HCT116 (cell line): Measurements from ENCODE around the gene MYO16.

Source experiments
- CEBPB ChIP-seq: IDR thresholded peaks from 2 replicates; pipeline ENCODE4 v1.6.1; 2012; ENCODE audit warnings: low read depth
- EZH2 ChIP-seq: fragments of 200-600 bp; sonication (generic); IDR thresholded peaks from 2 replicates; pipeline ENCODE4 v1.6.1; 2017; ENCODE audit warnings: antibody characterized with exemption, mixed run types
- EZH2phosphoT487 ChIP-seq: fragments of 200-600 bp; IDR thresholded peaks from 2 replicates; pipeline ENCODE4 v1.6.1; 2018; ENCODE audit warnings: antibody characterized with exemption, borderline replicate concordance
- POLR2A ChIP-seq: IDR thresholded peaks from 2 replicates; pipeline ENCODE4 v1.7.0; 2011; ENCODE audit warnings: borderline replicate concordance; ENCODE audit not compliant: insufficient read depth, insufficient read length; ENCODE audit errors: extremely low read depth
- POLR2AphosphoS5 ChIP-seq: IDR thresholded peaks from 2 replicates; pipeline ENCODE4 v1.6.1; 2011; ENCODE audit warnings: mild to moderate bottlenecking, low read depth, low read length, moderate library complexity
- SP1 ChIP-seq: IDR thresholded peaks from 2 replicates; pipeline ENCODE4 v1.6.1; 2012; ENCODE audit warnings: low read depth
- YY1 ChIP-seq: IDR thresholded peaks from 2 replicates; pipeline ENCODE4 v1.6.1; 2011; ENCODE audit warnings: low read length, low read depth, moderate library complexity, mild to moderate bottlenecking; ENCODE audit not compliant: insufficient replicate concordance; ENCODE audit errors: extremely low read depth
- TF ChIP-seq, protein P1 (sequence below), 3 experiments: fragments of 200-600 bp in 1 of 3; sonication (generic) in 1 of 3; IDR thresholded peaks in 2 of 3; conservative IDR thresholded peaks in 1 of 3; 2 replicates each; pipeline ENCODE4 v1.5.1; 2012 to 2017; ENCODE audit warnings: low read depth in 2 of 3, low read length in 2 of 3, antibody characterized with exemption in 1 of 3, borderline replicate concordance in 1 of 3, control low read depth in 1 of 3, mild to moderate bottlenecking in 1 of 3, mixed read lengths in 1 of 3, mixed run types in 1 of 3, moderate library complexity in 1 of 3; ENCODE audit not compliant: insufficient read depth in 1 of 3

DNA sequence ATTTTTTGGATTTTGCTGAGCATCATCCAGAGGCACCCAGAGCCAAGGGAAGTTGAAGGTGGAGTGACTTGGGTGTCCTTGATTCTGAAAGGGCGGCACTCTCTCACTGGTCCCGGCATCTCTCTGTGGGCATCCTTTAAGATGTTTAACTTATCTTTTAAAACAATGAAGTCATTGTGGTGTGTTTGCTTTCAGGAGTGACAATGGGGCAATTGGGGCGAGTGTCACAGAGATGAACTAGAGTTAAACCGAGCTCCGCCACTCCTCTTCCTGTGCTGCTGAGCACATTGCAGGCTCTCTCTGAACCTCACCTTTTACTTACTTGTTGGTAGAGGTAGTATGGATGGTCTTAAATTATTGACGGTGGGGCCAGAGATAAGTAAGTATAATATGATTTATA, 295.7 kb downstream of the MYO16 start:
- TF ChIP-seq EZH2phosphoT487 (no peak), YY1 (no peak), POLR2A (no peak), CEBPB (no peak), POLR2AphosphoS5 (no peak), EZH2 (no peak), SP1 (no peak)
- TF ChIP-seq, protein P1, sequence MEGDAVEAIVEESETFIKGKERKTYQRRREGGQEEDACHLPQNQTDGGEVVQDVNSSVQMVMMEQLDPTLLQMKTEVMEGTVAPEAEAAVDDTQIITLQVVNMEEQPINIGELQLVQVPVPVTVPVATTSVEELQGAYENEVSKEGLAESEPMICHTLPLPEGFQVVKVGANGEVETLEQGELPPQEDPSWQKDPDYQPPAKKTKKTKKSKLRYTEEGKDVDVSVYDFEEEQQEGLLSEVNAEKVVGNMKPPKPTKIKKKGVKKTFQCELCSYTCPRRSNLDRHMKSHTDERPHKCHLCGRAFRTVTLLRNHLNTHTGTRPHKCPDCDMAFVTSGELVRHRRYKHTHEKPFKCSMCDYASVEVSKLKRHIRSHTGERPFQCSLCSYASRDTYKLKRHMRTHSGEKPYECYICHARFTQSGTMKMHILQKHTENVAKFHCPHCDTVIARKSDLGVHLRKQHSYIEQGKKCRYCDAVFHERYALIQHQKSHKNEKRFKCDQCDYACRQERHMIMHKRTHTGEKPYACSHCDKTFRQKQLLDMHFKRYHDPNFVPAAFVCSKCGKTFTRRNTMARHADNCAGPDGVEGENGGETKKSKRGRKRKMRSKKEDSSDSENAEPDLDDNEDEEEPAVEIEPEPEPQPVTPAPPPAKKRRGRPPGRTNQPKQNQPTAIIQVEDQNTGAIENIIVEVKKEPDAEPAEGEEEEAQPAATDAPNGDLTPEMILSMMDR (IDR thresholded peaks at IDR 0.05 in 2 of 3, conservative IDR thresholded peaks at IDR 0.05 in 1 of 3; ENCODE audit: borderline replicate concordance in 1 of 3, insufficient read depth in 1 of 3, low read depth in 2 of 3, low read length in 2 of 3), result no peak
